Right cardiac atrium (tissue), 5 donors: ENCODE data around the gene DOK3. TPM values are rescaled to one million over a fixed set of nuclear protein-coding genes. Genes with fewer than 3 reads are reported as not detected.
A peak's percentile ranks its signal among the peaks of the same experiment; 100 is the strongest.

Experiments used
- ATAC-seq, 2 donors: fragments of 200-7000 bp; cut with Tn5 transposase; one replicate each; pipeline versions ENCODE4 v1.8.0 to v1.9.1; 2020; ENCODE audit warnings: moderate library complexity in 2 of 2, mild to moderate bottlenecking in 1 of 2
- DNase-seq, 3 donors: peaks; one replicate each; pipeline ENCODE4 v3.0.0-alpha.2; 2020
- H3K27ac ChIP-seq: one replicate; pipeline ENCODE4 v1.5.1; 2013; ENCODE audit warnings: mild to moderate bottlenecking, low read length, control low read depth, moderate library complexity
- H3K27me3 ChIP-seq: one replicate; pipeline ENCODE4 v1.6.1; 2013; ENCODE audit not compliant: control insufficient read depth, insufficient read depth
- H3K4me1 ChIP-seq: one replicate; pipeline ENCODE4 v1.6.1; 2013; ENCODE audit warnings: low read length; ENCODE audit not compliant: control insufficient read depth, insufficient read depth
- H3K4me3 ChIP-seq: one replicate; pipeline ENCODE4 v1.5.1; 2013; ENCODE audit warnings: low read length, control low read depth
- H3K9me3 ChIP-seq: one replicate; pipeline ENCODE4 v1.6.1; 2013; ENCODE audit warnings: low read length; ENCODE audit not compliant: control insufficient read depth
- WGBS: extraction: QIAGEN DNeasy Blood & Tissue Kit; methylation state at CpG from one replicate; pipeline ENCODE4 v1.1.7; 2013; 5-methylcytosine and 5-hydroxymethylcytosine counted together
- intact Hi-C, 4 donors: fragments of 100-400 bp; cut with DNase I; formaldehyde crosslinking; loops; one replicate each; pipeline versions ENCODE4 v1.11.0 to v1.14.0; 2022 to 2023
- polyA plus RNA-seq: library from polyadenylated mRNA; stranded (reverse); fragments of 200-250 nt; gene quantifications from one replicate; pipeline ENCODE4 v1.2.3, GENCODE V29; 2013
- total RNA-seq, 4 donors: library from RNA; stranded (reverse); fragmentation: NEBNext Ultra II Directional; extraction: Animal tissue kit (Norgen Biotek cat#: 25700); gene quantifications; one replicate each; pipeline ENCODE4 v1.2.1, GENCODE V29; 2021
- donor health status: healthy with polysubstance abuse.
- donor health status: DM: no; HTN: yes; CAD: no.
- donor health status: DM: no; HTN: no; CAD: no.
- donor health status: DM: no; HTN: yes; CAD: no; lungs with severe emphysema.
- donor health status: DM: yes; HTN: yes; CAD: no.

DOK3 gene
- total and polyA plus RNA-seq, 5 donors = 1.4 to 4.5 (median 3.7) TPM

DNA sequence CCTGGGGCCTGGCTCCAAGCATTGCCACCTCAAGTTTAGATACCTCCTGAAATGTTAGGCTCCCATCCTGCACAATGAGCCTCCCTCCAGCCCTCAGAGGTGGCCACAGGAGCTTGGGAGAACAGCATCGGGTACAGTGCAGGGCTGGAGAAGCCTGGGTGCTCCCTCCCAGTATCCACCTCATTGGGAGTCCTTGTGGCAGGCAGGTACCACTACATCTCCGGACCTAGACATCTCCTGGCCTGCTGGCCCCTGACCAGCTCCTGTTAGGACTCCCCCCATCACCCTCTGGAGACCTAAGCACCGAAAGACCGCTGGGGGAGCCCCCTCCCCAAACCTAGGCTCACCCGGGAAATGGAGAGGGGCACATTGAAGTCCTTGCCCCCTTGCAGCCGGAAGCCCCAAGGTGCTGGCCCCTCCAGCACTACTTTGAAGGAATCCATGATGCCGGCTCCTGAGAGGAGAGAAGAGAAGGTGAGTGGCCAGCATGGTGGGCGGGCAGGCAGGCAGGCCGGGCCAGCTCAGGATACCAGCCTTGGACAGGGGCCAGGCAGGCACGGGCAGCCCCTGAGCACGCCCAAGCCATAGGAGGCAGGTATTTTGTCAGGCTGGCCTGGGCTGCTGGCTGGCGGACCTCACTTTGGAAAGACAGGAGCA is 13.4 kb downstream of the DOK3 start:
- intact Hi-C loops = loop anchor here in 2 of 4 donors (5.0 kb wide), 1 partner anchor 39 kb away; no protein-coding TSS in a partner anchor
- Histone ChIP-seq H3K4me3 (peak overlapping the region; percentile 72), H3K27me3 (no peaks in the 10 kb centered on the region), H3K4me1 (peaks cover 6% of the 10 kb centered on the region), H3K9me3 (no peaks in the 10 kb centered on the region), H3K27ac (peak overlapping the region; percentile 86)
- no peak for ATAC-seq
- DNase-seq = peak in 1 of 3 donors; percentile 75
- WGBS = 22% methylated on average over 12 of the region's 12 CpGs

DNA sequence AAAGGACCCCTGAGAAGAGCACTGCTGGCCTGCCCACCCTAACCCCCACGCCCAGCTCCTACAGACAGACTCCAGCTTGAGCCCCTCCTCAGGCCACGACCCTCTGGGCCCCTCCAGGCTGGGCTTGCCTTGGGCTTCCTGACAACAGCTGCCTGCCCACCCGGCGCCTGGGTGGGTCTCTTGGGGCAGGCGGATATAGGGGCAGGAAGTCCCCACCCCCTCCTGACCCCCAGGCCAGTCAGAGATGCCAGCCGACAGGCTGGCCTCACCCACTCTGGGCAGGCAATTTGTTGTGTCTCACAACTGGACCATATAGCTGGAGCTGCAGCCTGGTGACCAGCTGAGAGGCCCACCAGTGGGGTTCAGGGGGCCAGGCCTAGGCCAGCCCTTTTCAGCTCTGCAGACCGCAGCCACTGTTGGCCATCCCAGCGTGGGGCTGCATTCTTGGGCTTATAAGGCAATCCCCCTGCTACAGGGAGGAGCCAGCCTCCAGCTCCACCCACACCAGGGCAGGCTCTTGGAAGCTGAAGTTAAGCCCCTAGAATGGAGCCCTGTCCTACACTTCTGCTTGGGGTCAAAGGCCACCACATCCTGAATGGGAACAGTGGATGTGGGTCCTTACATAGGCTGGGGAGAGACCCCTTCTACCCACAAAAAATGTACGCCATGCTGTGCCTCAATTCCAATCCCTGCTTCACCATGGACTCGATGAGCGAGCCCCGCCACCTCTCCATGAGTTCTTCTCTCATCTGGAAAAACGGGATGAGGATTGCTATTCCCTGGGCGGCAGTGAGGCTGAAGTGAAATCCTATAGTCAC is 14.2 kb downstream of the DOK3 start:
- H3K27me3 ChIP-seq = no peaks in the 10 kb centered on the region
- DNase-seq (peak; percentile 85 to 89 (median 89)), ATAC-seq (peak; percentile 19 to 39)
- H3K27ac ChIP-seq = peak overlapping the region; percentile 86
- H3K4me1 ChIP-seq = peaks cover 6% of the 10 kb centered on the region
- no peaks in the 10 kb centered on the region for H3K9me3 ChIP-seq
- 51% methylated on average over 14 of the region's 14 CpGs for WGBS
- H3K4me3 ChIP-seq = no peak overlapping the region
- intact Hi-C loops = loop anchor here in 2 of 4 donors (5.0 kb wide), 1 partner anchor 38 kb away; no protein-coding TSS in a partner anchor

DNA sequence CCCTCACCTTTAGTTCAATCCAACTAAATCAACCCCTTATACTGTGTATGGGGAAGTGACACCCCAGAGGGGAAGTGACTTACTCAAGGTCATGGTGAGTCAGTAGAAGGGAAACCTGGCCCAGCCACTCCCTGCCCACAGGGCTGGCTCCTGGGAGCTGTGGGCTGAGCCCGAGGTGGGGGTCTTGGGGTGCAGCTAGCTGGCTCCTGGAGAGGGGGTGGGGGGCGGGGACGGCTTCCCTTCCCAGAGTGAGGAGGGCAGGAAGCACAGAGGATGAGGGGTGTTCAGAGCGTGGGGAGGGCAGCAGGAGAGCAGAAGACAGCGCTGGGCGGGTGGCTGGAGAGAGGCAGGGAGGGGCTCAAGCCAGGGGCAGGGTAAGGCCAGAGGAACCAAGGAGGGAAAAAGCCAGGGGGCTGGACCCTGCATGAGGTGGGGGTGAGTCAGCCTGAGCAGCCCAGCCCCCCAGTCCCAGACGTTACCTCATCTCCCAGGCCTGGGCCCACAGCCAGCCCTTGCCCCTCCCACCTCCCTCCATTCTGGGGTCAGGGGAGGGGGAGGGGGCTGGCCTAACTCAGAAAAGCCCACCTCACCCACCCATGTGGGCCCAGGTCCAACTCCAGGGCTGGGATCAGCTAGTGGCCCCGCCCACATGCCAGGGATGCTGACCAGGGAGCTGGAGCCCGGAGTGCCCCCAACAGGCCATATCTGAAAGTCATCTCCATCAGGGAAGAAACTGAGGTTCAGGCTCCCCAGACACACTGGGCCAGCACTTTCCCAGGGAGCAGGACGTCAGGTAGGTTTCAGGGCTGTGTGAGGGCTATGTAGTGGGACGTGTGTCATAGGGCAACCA is 15.1 kb downstream of the DOK3 start:
- Histone ChIP-seq H3K9me3 (no peaks in the 10 kb centered on the region), H3K4me3 (no peak overlapping the region), H3K27ac (peak overlapping the region; percentile 25), H3K4me1 (peaks cover 6% of the 10 kb centered on the region), H3K27me3 (no peaks in the 10 kb centered on the region)
- 29% methylated on average over 11 of the region's 11 CpGs for WGBS
- DNase-seq (peak; percentile 87 to 92 (median 89)), ATAC-seq (peak; percentile 2 to 63)
- intact Hi-C loops = loop anchor here in 2 of 4 donors (5.0 kb wide), 1 partner anchor 37 kb away; no protein-coding TSS in a partner anchor

DNA sequence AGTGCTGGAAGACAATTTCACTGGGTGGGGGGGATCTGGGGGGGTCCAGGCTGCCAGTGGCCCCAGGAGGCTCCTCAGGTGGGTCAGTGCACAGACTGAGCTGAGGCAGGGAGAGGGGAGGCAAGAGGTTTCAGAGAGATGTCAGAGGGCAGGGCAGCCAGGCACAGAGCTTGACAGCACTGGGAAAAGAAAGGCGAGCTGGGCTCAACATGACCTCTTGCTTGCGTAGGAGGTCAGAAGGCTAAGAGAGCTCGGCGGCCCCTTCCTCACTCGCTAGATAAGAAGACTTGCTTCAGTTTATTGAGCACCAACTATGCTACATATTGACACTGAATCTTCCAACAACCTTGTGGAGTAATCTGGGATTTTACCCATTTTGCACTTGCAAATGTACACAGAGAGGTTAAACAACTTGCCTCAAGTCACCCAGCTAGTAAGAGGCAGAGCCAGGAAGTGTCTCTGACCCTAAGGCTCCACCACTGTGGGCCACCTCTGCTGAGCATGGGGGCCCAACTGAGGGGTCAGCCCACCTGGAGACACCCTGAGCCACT is 15.8 kb downstream of the DOK3 start:
- Histone ChIP-seq H3K4me3 (no peak overlapping the region), H3K27ac (peak overlapping the region; percentile 2), H3K27me3 (no peaks in the 10 kb centered on the region), H3K9me3 (no peaks in the 10 kb centered on the region), H3K4me1 (peaks cover 6% of the 10 kb centered on the region)
- DNase-seq = no peak
- intact Hi-C loops = no loop called here
- 68% methylated on average over 5 of the region's 5 CpGs for WGBS
- no peak for ATAC-seq

DNA sequence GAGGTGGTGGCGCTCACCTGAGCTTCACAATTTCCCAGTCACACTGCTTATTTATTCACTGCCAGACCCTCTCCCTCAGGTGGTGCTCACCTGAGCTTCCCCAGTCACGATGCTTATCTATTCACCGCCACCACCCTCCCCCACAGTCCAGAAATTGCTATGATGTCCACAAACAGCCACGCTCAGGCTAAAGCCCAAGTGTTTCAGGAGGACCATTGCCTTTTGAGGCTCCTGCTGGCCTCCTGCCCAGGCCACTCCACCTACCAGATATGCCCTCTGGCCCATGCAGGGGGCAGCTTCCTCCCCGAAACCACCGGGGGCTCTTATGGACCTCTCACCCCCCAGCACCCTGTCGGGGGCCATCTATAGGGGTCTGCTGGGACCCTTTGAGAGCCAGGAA is 16.8 kb downstream of the DOK3 start:
- no peak overlapping the region for H3K4me3 ChIP-seq
- WGBS = 64% methylated on average over 7 of the region's 7 CpGs
- no peaks in the 10 kb centered on the region for H3K9me3 ChIP-seq
- DNase-seq = no peak
- H3K27ac ChIP-seq = no peak overlapping the region
- H3K27me3 ChIP-seq = no peaks in the 10 kb centered on the region
- intact Hi-C loops = no loop called here
- peaks cover 6% of the 10 kb centered on the region for H3K4me1 ChIP-seq
- ATAC-seq = no peak

DNA sequence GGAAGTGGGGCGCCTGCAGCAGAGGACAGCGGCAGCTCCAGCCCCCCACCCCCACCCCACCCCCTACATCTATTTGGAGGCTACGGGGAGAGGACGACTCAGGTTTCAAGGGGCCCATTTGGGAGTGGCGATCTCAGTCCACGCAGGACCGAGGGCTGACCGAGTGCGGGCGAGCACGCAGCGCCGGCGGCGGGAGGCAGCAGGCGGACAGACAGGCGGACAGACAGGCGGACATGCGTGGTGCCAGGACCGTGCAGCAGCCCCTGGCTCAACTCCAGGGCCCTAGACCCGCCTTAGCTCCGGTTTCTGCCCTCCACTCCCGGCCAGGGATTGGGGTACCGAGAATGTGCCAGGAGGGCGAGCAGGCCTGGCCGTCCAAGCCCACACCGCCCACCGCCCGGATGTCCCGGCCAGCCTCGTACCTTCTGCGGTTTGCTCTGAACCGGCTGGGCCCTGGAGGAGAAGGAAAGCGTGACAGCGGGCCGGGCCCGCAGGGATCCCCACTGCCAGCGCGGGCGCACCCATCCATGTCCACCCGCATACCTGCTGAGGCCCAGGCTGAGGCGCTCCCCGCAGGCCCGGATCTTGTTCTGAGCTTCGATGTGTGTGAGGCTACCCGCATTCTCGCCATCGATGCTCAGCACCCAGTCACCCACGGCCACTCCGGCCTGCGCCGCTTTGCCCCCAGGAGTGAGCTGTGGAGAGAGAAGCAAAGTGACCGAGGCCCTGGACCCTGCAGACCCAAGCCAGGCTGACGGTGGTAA is 17.5 kb downstream of the DOK3 start:
- intact Hi-C loops = no loop called here
- H3K4me3 ChIP-seq = no peak overlapping the region

DNA sequence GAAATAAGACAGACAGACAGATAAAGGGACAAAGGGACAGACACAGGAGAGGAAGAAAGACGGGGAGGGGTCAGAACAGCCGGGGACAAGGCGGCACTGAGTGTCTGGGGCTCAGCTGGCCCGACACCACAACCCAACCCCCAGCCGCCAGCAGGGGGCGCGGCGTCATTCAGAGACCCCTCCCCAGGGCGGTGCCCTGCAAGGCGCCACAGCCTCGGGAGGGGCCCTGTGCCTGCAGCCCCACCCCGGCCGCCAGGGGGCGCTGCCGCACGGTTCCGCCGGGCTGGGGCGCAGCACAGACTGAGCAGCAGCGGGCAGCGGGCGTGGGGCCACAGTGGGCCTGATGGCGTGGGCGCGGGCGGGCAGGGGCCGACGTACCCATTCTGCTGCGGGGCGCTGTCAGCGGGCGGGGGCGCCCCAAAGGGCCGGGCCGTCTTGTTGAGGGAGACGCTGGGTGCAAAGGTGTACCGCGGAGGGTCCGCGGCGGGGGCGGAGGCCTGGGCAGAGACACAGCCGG is 18.1 kb downstream of the DOK3 start:
- no peak overlapping the region for H3K4me3 ChIP-seq
- WGBS = 69% methylated on average over 43 of the region's 43 CpGs
- no peak overlapping the region for H3K27ac ChIP-seq
- H3K9me3 ChIP-seq = no peaks in the 10 kb centered on the region
- intact Hi-C loops = no loop called here
- H3K27me3 ChIP-seq = no peaks in the 10 kb centered on the region
- peaks cover 6% of the 10 kb centered on the region for H3K4me1 ChIP-seq
- ATAC-seq (no peak), DNase-seq (peak in 2 of 3 donors; percentile 76 to 78)

More for the DNA sequence above, 17.5 kb downstream of the DOK3 start:
- no peaks in the 10 kb centered on the region for H3K9me3 ChIP-seq
- no peak overlapping the region for H3K27ac ChIP-seq
- DNase-seq = peak in 1 of 3 donors; percentile 63
- WGBS = 92% methylated on average over 54 of the region's 54 CpGs
- ATAC-seq = no peak
- H3K27me3 ChIP-seq = no peaks in the 10 kb centered on the region
- peaks cover 6% of the 10 kb centered on the region for H3K4me1 ChIP-seq

DNA sequence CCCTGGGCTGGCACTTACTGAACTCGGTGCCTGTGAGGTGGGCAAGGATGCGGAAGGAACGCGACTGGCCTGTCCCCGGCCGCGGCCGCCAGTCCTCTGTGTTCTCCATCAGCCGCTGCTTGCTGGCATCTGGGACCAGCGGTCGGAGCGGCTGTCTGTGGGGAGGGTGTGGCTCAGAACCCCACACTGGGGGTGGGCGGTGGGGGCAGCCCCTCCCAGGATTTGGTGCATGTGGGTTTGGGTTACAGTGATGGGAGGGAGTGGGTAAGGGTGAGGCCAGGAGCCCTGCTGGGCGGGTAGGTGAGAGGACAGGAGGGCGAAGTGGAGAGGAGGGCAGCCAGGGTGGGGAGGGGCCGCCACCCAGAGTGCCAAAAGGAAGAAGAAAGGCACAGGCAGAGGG is 18.6 kb downstream of the DOK3 start:
- 90% methylated on average over 16 of the region's 16 CpGs for WGBS
- Histone ChIP-seq H3K9me3 (no peaks in the 10 kb centered on the region), H3K4me3 (no peak overlapping the region), H3K4me1 (peaks cover 6% of the 10 kb centered on the region), H3K27me3 (no peaks in the 10 kb centered on the region), H3K27ac (no peak overlapping the region)
- ATAC-seq (no peak), DNase-seq (no peak)
- intact Hi-C loops = no loop called here

DNA sequence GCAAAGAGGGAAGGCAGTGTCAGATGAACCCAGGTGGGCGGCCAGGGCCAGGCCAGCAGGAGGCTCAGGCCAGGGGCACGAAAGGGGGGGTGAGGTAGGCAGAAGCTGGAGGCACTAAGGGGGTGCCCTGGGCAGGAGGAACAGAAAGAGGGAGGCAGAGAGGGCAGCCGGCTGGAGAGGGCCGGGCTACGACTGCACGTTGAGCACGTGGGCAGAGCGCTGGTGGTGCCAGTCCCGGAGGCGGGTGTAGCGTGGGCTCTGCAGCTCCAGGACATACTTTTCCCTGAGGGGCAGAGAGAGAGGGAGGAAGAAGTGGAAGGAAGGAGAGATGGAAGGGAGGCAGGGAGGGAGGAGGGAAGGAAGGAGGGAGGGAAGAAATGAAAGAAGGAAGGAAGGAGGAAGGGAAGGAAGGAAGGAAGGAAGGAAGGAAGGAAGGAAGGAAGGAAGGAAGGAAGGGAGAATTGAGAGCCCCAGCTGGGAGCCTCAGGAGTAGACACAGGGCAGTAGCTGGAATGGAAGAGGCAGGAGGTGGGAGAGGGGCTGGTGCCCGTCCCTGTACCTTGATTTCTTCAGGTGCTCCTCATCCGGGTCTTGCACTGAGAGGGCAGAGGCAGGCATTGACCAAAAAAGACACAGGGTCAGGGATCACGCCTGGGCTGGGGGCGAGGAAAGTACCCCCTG is 19.2 kb downstream of the DOK3 start:
- DNase-seq = no peak
- H3K4me1 ChIP-seq = peaks cover 6% of the 10 kb centered on the region
- intact Hi-C loops = no loop called here

More for the DNA sequence above, 19.2 kb downstream of the DOK3 start:
- H3K4me3 ChIP-seq = no peak overlapping the region
- no peaks in the 10 kb centered on the region for H3K9me3 ChIP-seq
- WGBS = 88% methylated on average over 15 of the region's 15 CpGs
- H3K27ac ChIP-seq = no peak overlapping the region
- ATAC-seq = no peak
- no peaks in the 10 kb centered on the region for H3K27me3 ChIP-seq
